ENCODE results near the gene RIPPLY2. TPM values are rescaled to one million over a fixed set of nuclear protein-coding genes. Genes with fewer than 3 reads are reported as not detected.
"Not testable (repeated sequence)": the region's sequence is repeated elsewhere in the genome, so short reads cannot be mapped to it uniquely, and the experiment has no call there.

The RIPPLY2 gene
- total RNA-seq, 2 donors from 2014 or later, result not detected

DNA sequence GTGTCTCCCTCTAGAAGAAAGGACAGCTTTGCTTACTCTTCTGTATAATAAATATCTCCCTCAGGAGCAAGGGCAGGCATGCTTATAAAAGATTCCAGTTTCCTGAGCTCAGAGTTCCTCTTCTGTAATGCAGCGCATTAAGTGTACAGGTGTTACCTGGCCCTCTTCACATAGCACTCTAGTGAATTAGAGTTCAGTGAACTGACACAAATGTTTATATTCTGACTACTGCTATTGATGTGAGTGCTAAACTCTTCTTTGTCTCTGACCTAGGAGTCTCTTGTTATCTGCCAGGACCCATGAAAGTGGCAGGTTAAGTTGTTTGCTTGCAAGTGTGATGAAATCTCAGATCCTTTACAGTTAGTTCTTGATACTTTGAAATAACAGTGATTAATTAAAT is 39.9 kb downstream of the RIPPLY2 start:
- TF ChIP-seq, protein P1, sequence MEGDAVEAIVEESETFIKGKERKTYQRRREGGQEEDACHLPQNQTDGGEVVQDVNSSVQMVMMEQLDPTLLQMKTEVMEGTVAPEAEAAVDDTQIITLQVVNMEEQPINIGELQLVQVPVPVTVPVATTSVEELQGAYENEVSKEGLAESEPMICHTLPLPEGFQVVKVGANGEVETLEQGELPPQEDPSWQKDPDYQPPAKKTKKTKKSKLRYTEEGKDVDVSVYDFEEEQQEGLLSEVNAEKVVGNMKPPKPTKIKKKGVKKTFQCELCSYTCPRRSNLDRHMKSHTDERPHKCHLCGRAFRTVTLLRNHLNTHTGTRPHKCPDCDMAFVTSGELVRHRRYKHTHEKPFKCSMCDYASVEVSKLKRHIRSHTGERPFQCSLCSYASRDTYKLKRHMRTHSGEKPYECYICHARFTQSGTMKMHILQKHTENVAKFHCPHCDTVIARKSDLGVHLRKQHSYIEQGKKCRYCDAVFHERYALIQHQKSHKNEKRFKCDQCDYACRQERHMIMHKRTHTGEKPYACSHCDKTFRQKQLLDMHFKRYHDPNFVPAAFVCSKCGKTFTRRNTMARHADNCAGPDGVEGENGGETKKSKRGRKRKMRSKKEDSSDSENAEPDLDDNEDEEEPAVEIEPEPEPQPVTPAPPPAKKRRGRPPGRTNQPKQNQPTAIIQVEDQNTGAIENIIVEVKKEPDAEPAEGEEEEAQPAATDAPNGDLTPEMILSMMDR (IDR thresholded peaks at IDR 0.05), result no peak
- H3K4me3 ChIP-seq, result no peak overlapping the region
- H3K27me3 ChIP-seq (replicated peaks; ENCODE audit: insufficient read depth), result no peaks in the 10 kb centered on the region
- peaks cover 3% of the 10 kb centered on the region for H3K36me3 ChIP-seq
- DNase-seq (ENCODE audit: low spot score) (no peak), ATAC-seq (ENCODE audit: insufficient number of reproducible peaks, low FRiP score, low read depth) (no peak)
- no peaks in the 10 kb centered on the region for H3K9me3 ChIP-seq
- H3K27ac ChIP-seq, result no peak overlapping the region
- peaks cover 0 to 3% of the 10 kb centered on the region in 2 donors for H3K4me1 ChIP-seq (ENCODE audit: control insufficient read depth in 1 of 2, low read depth in 2 of 2)

DNA sequence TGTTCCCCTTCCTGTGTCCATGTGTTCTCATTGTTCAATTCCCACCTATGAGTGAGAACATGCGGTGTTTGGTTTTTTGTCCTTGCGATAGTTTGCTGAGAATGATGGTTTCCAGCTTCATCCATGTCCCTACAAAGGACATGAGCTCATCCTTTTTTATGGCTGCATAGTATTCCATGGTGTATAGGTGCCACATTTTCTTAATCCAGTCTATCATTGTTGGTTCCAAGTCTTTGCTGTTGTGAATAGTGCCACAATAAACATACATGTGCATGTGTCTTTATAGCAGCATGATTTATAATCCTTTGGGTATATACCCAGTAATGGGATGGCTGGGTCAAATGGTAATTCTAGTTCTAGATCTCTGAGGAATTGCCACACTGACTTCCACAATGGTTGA is 43.9 kb downstream of the RIPPLY2 start:
- not testable (repeated sequence) for H3K27me3 ChIP-seq (replicated peaks; ENCODE audit: insufficient read depth); DNase-seq (ENCODE audit: low spot score); ATAC-seq (ENCODE audit: insufficient number of reproducible peaks, low FRiP score, low read depth); H3K4me3 ChIP-seq; H3K9me3 ChIP-seq; H3K27ac ChIP-seq; H3K36me3 ChIP-seq; H3K4me1 ChIP-seq (ENCODE audit: control insufficient read depth in 1 of 2, low read depth in 2 of 2)

DNA sequence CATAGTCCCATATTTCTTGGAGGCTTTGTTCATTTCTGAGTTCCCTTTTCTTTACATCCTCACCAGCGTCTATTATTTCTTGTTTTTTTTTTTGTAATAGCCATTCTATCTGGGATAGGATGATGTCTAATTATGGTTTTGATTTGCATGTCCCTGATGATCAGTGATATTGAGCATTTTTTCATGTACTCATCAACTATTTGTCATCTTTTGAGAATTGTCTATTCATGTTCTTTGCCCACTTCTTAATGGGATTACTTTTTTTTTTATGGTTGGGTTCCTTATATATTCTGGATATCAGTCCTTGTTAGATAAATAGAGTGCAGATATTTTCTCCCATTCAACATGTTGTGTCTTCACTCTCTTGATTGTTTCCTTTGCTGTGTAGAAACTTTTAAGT is 48.5 kb downstream of the RIPPLY2 start:
- Histone ChIP-seq H3K36me3 (no peaks in the 10 kb centered on the region), H3K4me3 (no peak overlapping the region), H3K4me1 (ENCODE audit: control insufficient read depth in 1 of 2, low read depth in 2 of 2) (no peaks in the 10 kb centered on the region), H3K27me3 (replicated peaks; ENCODE audit: insufficient read depth) (no peaks in the 10 kb centered on the region), H3K9me3 (no peaks in the 10 kb centered on the region), H3K27ac (no peak overlapping the region)
- TF ChIP-seq, protein P1 (IDR thresholded peaks at IDR 0.05), result no peak
- ATAC-seq (ENCODE audit: insufficient number of reproducible peaks, low FRiP score, low read depth) (no peak), DNase-seq (ENCODE audit: low spot score) (no peak)

DNA sequence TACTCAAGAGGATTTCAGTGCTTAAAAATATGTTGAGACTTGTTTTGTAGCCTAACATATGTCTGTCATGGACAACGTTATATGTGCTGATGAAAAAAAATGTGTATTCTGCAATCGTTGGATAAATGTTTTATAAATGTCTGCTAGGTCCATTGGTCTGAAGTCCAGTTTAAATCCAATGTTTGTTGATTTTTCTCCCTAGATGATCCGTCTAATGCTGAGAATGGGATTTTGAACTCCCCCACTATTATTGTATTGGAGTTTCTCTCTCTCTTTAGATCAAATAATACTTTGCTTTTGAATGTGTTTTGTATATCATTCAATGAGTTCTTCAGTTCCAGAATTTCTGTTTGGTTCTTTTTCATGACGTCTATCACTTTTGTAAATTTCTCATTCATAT is 51.2 kb downstream of the RIPPLY2 start:
- ATAC-seq (ENCODE audit: insufficient number of reproducible peaks, low FRiP score, low read depth), result no peak
- TF ChIP-seq, protein P1 (IDR thresholded peaks at IDR 0.05), result no peak
- no peak overlapping the region for H3K4me3 ChIP-seq

DNA sequence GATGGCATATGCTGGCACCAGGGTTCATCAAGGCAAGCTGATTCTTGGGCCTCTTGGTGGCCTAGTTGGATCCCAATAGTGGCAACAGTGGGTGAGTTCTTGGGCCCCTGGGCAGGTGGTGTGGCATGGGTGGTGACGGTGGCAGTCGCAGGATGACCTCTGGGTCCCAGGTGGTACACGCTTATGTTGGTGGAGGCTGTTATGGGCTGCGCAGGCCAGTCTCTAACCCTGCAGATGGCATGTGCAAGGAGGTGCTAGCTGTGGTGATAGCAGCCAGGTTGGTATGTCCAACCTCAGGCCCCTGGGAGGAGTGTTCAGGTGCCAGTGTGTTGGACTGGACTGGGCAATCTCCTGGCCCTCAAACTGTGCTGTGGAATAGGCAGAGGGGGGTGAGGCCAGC is 52.5 kb downstream of the RIPPLY2 start:
- H3K27me3 ChIP-seq (replicated peaks; ENCODE audit: insufficient read depth), result no peaks in the 10 kb centered on the region
- H3K4me1 ChIP-seq (ENCODE audit: control insufficient read depth in 1 of 2, low read depth in 2 of 2), result peaks cover 4 to 10% of the 10 kb centered on the region in 2 donors
- no peak for DNase-seq (ENCODE audit: low spot score)
- no peak for ATAC-seq (ENCODE audit: insufficient number of reproducible peaks, low FRiP score, low read depth)
- H3K27ac ChIP-seq, result no peak overlapping the region
- no peak overlapping the region for H3K4me3 ChIP-seq
- H3K36me3 ChIP-seq, result no peaks in the 10 kb centered on the region
- TF ChIP-seq, protein P1 (IDR thresholded peaks at IDR 0.05), result no peak
- H3K9me3 ChIP-seq, result no peaks in the 10 kb centered on the region

More for the DNA sequence above, 51.2 kb downstream of the RIPPLY2 start:
- Histone ChIP-seq H3K9me3 (no peaks in the 10 kb centered on the region), H3K27ac (no peak overlapping the region), H3K36me3 (no peaks in the 10 kb centered on the region), H3K27me3 (replicated peaks; ENCODE audit: insufficient read depth) (no peaks in the 10 kb centered on the region), H3K4me1 (ENCODE audit: control insufficient read depth in 1 of 2, low read depth in 2 of 2) (peaks cover 3 to 4% of the 10 kb centered on the region in 2 donors)
- no peak for DNase-seq (ENCODE audit: low spot score)

Other genes starting within 250 kb of the RIPPLY2 start
- gene SNAP91, start 144.3 kb upstream of the RIPPLY2 start, total RNA-seq, result 1 to 10 TPM; 3.0 TPM
- gene CYB5R4, start 6.3 kb downstream of the RIPPLY2 start, total RNA-seq, result 10 to 100 TPM in 1 of 2 donors, 1 to 10 TPM in 1; 9.1 to 16.2 TPM
- gene MRAP2, start 180.4 kb downstream of the RIPPLY2 start, total RNA-seq, result 100 to 1,000 TPM in 1 of 2 donors, 10 to 100 TPM in 1; 67.5 to 104 TPM